ENCODE data around the gene RNF41.

GRCh38 chr12:56229916-56230431 is 8.3 kb upstream of the RNF41 start, which contains the start of gene SLC39A5:
- TF ChIP-seq ZNF565 (CRISPR knock-in tag; conservative IDR thresholded peaks at IDR 0.05; ENCODE audit: low read depth) = no peak
- no peak for TF ChIP-seq ZNF70 (CRISPR knock-in tag; IDR thresholded peaks at IDR 0.05)
